GM21367 (cell line): Measurements from ENCODE around the gene ASB4.
"Not testable (repeated sequence)": the region's sequence is repeated elsewhere in the genome, so short reads cannot be mapped to it uniquely, and the experiment has no call there.

Source experiments
- ATAC-seq: cut with Tn5 transposase; IDR thresholded peaks from one replicate; pipeline ENCODE4 v1.9.1; 2021; ENCODE audit not compliant: unreplicated experiment

Gene ASB4

GRCh38 chr7:95549818-95550529 lies 64.2 kb downstream of the ASB4 start:
- ATAC-seq: no peak

GRCh38 chr7:95550546-95550945 lies 64.8 kb downstream of the ASB4 start:
- no peak for ATAC-seq

- ATAC-seq: not testable (repeated sequence)
These were observed 66.5 kb downstream of the ASB4 start for GRCh38 chr7:95552010-95552926.

- ATAC-seq: no peak
These were observed 68.2 kb downstream of the ASB4 start for GRCh38 chr7:95553939-95554338.

GRCh38 chr7:95556777-95557176 lies 71.0 kb downstream of the ASB4 start:
- ATAC-seq: no peak

GRCh38 chr7:95558864-95559263 lies 73.1 kb downstream of the ASB4 start:
- ATAC-seq: no peak

- no peak for ATAC-seq
These were observed 74.9 kb downstream of the ASB4 start for GRCh38 chr7:95560674-95561073.

- ATAC-seq: no peak
These were observed 84.0 kb downstream of the ASB4 start for GRCh38 chr7:95569720-95570119.

GRCh38 chr7:95577137-95577536 lies 91.4 kb downstream of the ASB4 start:
- no peak for ATAC-seq

GRCh38 chr7:95578299-95578855 lies 92.6 kb downstream of the ASB4 start:
- ATAC-seq: no peak

- ATAC-seq: no peak
These were observed 93.6 kb downstream of the ASB4 start for GRCh38 chr7:95579318-95579717.

GRCh38 chr7:95581467-95581866 lies 95.7 kb downstream of the ASB4 start:
- no peak for ATAC-seq

GRCh38 chr7:95582578-95583293 lies 97.0 kb downstream of the ASB4 start:
- ATAC-seq: no peak

- no peak for ATAC-seq
These were observed 98.3 kb downstream of the ASB4 start for GRCh38 chr7:95583834-95584621.

GRCh38 chr7:95584769-95585425 lies 99.2 kb downstream of the ASB4 start:
- ATAC-seq: no peak

- no peak for ATAC-seq
These were observed 99.7 kb downstream of the ASB4 start for GRCh38 chr7:95585426-95585789.

- ATAC-seq: no peak
These were observed 101.2 kb downstream of the ASB4 start for GRCh38 chr7:95586951-95587301.

- no peak for ATAC-seq
These were observed 103.3 kb downstream of the ASB4 start for GRCh38 chr7:95589031-95589430.

- ATAC-seq: no peak
These were observed 104.0 kb downstream of the ASB4 start for GRCh38 chr7:95589766-95590165.
